Measurements from ENCODE around the gene SHLD1. TPM values are rescaled to one million over a fixed set of nuclear protein-coding genes. Genes with fewer than 3 reads are reported as not detected.

Gene SHLD1
- total RNA-seq, 2 donors from 2014 or later: 4.6 to 5.3 TPM

GRCh38 chr20:5908981-5909380 lies 158.8 kb downstream of the SHLD1 start:
- peaks cover 4 to 5% of the 10 kb centered on the region in 2 donors for H3K4me1 ChIP-seq (ENCODE audit: control insufficient read depth in 1 of 2, low read depth in 2 of 2)
- no peaks in the 10 kb centered on the region for H3K9me3 ChIP-seq
- ATAC-seq (ENCODE audit: insufficient number of reproducible peaks, low FRiP score, low read depth) (no peak), DNase-seq (ENCODE audit: low spot score) (no peak)
- TF ChIP-seq CTCF (IDR thresholded peaks at IDR 0.05): no peak
- no peaks in the 10 kb centered on the region for H3K36me3 ChIP-seq
- H3K27ac ChIP-seq: no peak overlapping the region
- no peaks in the 10 kb centered on the region for H3K27me3 ChIP-seq (replicated peaks; ENCODE audit: insufficient read depth)
- no peak overlapping the region for H3K4me3 ChIP-seq

- Histone ChIP-seq H3K9me3 (no peaks in the 10 kb centered on the region), H3K4me3 (no peak overlapping the region), H3K27me3 (replicated peaks; ENCODE audit: insufficient read depth) (no peaks in the 10 kb centered on the region), H3K4me1 (ENCODE audit: control insufficient read depth in 1 of 2, low read depth in 2 of 2) (peaks cover 4 to 5% of the 10 kb centered on the region in 2 donors), H3K27ac (no peak overlapping the region), H3K36me3 (no peaks in the 10 kb centered on the region)
- TF ChIP-seq CTCF (IDR thresholded peaks at IDR 0.05): no peak
- no peak for DNase-seq (ENCODE audit: low spot score)
- ATAC-seq (ENCODE audit: insufficient number of reproducible peaks, low FRiP score, low read depth): no peak
Observed at GRCh38 chr20:5910186-5910585, 160.0 kb downstream of the SHLD1 start.

- no peak overlapping the region for H3K4me3 ChIP-seq
- H3K4me1 ChIP-seq (ENCODE audit: control insufficient read depth in 1 of 2, low read depth in 2 of 2): peaks cover 4 to 5% of the 10 kb centered on the region in 2 donors
- H3K27ac ChIP-seq: no peak overlapping the region
- ATAC-seq (ENCODE audit: insufficient number of reproducible peaks, low FRiP score, low read depth) (no peak), DNase-seq (ENCODE audit: low spot score) (no peak)
- H3K27me3 ChIP-seq (replicated peaks; ENCODE audit: insufficient read depth): no peaks in the 10 kb centered on the region
- TF ChIP-seq CTCF (IDR thresholded peaks at IDR 0.05): no peak
- no peaks in the 10 kb centered on the region for H3K36me3 ChIP-seq
- no peaks in the 10 kb centered on the region for H3K9me3 ChIP-seq
Observed at GRCh38 chr20:5913166-5913565, 163.0 kb downstream of the SHLD1 start.

Other genes with a start within 250 kb of the SHLD1 start
- 10 to 100 TPM; 22.1 to 37.7 TPM for gene GPCPD1, start 139.4 kb upstream of the SHLD1 start, total RNA-seq
- not detected for gene CHGB, start 161.1 kb downstream of the SHLD1 start, total RNA-seq
- gene TRMT6, start 200.1 kb downstream of the SHLD1 start, total RNA-seq: 10 to 100 TPM in 1 of 2 donors, 1 to 10 TPM in 1; 5.0 to 10.9 TPM
- 1 to 10 TPM; 3.8 to 5.1 TPM for gene MCM8, start 200.3 kb downstream of the SHLD1 start, total RNA-seq